HepG2 (cell line): ENCODE measurements around the gene SIK3. TPM values are rescaled to one million over a fixed set of nuclear protein-coding genes. Genes with fewer than 3 reads are reported as not detected.
A peak's percentile ranks its signal among the peaks of the same experiment; 100 is the strongest.

Source experiments
- HMG20A ChIP-seq: IDR thresholded peaks from 2 replicates; pipeline ENCODE4 v1.6.1; 2016; ENCODE audit warnings: borderline replicate concordance
- KDM3A ChIP-seq: IDR thresholded peaks from 2 replicates; pipeline ENCODE4 v1.6.1; 2018; ENCODE audit warnings: low read depth, missing compliant biosample characterization
- SOX5 ChIP-seq: IDR thresholded peaks from 2 replicates; pipeline ENCODE4 v1.6.1; 2016; ENCODE audit warnings: borderline replicate concordance
- TEAD3 ChIP-seq: optimal IDR thresholded peaks from 2 replicates; pipeline ENCODE3; 2016; ENCODE audit warnings: borderline replicate concordance
- TP53 ChIP-seq: sonication (generic); formaldehyde crosslinking; conservative IDR thresholded peaks from 2 replicates; pipeline ENCODE4 v1.4.0; 2020; ENCODE audit warnings: missing genetic modification reagents
- ZNF670 ChIP-seq: sonication (generic); formaldehyde crosslinking; IDR thresholded peaks from 2 replicates; pipeline ENCODE4 v1.8.0; 2022; ENCODE audit warnings: mild to moderate bottlenecking, missing genetic modification reagents, borderline replicate concordance
- ZNF775 ChIP-seq: sonication (generic); formaldehyde crosslinking; IDR thresholded peaks from 2 replicates; pipeline ENCODE4 v1.4.0; 2020; ENCODE audit warnings: missing genetic modification reagents, mild to moderate bottlenecking, moderate library complexity, borderline replicate concordance
- polyA plus RNA-seq, 8 experiments: library from polyadenylated mRNA; depleted of rRNA in 3 of 8; stranded (reverse) in 7 of 8; unstranded in 1 of 8; fragments of >200 nt; fragmentation: Illumina TruSeq in 4 of 8; extraction: Trizol in 4 of 8; gene quantifications; 2 replicates each; pipeline versions ENCODE4 v1.2.1 to v1.2.3, GENCODE V29; 2011 to 2016; ENCODE audit warnings: low read depth in 4 of 8, missing spikeins in 1 of 8, mixed read lengths in 1 of 8; ENCODE audit not compliant: insufficient read depth in 1 of 8
- total RNA-seq, 5 experiments: library from RNA; depleted of rRNA; stranded (reverse); fragments of >200 nt; fragmentation: Illumina TruSeq; extraction: Trizol; gene quantifications; 2 replicates each; pipeline ENCODE4 v1.2.3, GENCODE V29; 2016; ENCODE audit warnings: low read depth in 1 of 5
- TF ChIP-seq, protein P1 (sequence below): sonication (generic); formaldehyde crosslinking; IDR thresholded peaks from 2 replicates; pipeline ENCODE4 v1.5.0; 2020; ENCODE audit warnings: mild to moderate bottlenecking, missing genetic modification reagents, borderline replicate concordance
- TF ChIP-seq, protein P2 (sequence below): sonication (generic); formaldehyde crosslinking; IDR thresholded peaks from 2 replicates; pipeline ENCODE4 v1.5.0; 2020; ENCODE audit warnings: mild to moderate bottlenecking, missing genetic modification reagents
- TF ChIP-seq, protein P3 (sequence below): IDR thresholded peaks from 2 replicates; pipeline ENCODE4 v1.6.1; 2016; ENCODE audit warnings: low read depth, missing genetic modification reagents, missing compliant biosample characterization
- TF ChIP-seq, protein P4 (sequence below): IDR thresholded peaks from 2 replicates; pipeline ENCODE4 v1.6.1; 2012; ENCODE audit warnings: low read depth, low read length, improper control_type of control experiment

SIK3 gene
- total and polyA plus RNA-seq, 2 of the 13 experiments (the other 11 are each of a cell fraction or from before 2014, with no cell fraction given), result 5.7 to 9.8 TPM

DNA sequence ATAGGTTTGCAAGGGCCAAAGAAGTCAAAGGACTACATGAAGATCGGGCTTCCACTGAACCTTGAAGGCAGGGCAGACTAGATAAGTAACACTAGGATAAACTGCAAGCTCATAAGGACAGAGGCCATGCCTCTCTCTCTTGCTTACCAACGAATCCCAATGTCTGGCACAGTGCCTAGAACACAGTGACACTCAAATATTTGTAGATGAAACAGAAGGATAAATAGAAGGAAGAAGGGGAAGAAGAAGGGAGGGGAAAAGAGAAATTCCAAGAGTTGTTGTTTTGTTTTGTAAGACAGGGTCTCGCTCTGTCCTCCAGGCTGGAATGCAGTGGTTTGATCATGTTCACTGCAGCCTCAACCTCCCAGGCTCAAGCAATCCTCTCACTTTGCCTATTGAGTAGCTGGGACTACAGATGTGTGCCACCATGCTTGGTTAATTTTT, 26.9 kb downstream of the SIK3 start (continued):
- TF ChIP-seq, protein P1, sequence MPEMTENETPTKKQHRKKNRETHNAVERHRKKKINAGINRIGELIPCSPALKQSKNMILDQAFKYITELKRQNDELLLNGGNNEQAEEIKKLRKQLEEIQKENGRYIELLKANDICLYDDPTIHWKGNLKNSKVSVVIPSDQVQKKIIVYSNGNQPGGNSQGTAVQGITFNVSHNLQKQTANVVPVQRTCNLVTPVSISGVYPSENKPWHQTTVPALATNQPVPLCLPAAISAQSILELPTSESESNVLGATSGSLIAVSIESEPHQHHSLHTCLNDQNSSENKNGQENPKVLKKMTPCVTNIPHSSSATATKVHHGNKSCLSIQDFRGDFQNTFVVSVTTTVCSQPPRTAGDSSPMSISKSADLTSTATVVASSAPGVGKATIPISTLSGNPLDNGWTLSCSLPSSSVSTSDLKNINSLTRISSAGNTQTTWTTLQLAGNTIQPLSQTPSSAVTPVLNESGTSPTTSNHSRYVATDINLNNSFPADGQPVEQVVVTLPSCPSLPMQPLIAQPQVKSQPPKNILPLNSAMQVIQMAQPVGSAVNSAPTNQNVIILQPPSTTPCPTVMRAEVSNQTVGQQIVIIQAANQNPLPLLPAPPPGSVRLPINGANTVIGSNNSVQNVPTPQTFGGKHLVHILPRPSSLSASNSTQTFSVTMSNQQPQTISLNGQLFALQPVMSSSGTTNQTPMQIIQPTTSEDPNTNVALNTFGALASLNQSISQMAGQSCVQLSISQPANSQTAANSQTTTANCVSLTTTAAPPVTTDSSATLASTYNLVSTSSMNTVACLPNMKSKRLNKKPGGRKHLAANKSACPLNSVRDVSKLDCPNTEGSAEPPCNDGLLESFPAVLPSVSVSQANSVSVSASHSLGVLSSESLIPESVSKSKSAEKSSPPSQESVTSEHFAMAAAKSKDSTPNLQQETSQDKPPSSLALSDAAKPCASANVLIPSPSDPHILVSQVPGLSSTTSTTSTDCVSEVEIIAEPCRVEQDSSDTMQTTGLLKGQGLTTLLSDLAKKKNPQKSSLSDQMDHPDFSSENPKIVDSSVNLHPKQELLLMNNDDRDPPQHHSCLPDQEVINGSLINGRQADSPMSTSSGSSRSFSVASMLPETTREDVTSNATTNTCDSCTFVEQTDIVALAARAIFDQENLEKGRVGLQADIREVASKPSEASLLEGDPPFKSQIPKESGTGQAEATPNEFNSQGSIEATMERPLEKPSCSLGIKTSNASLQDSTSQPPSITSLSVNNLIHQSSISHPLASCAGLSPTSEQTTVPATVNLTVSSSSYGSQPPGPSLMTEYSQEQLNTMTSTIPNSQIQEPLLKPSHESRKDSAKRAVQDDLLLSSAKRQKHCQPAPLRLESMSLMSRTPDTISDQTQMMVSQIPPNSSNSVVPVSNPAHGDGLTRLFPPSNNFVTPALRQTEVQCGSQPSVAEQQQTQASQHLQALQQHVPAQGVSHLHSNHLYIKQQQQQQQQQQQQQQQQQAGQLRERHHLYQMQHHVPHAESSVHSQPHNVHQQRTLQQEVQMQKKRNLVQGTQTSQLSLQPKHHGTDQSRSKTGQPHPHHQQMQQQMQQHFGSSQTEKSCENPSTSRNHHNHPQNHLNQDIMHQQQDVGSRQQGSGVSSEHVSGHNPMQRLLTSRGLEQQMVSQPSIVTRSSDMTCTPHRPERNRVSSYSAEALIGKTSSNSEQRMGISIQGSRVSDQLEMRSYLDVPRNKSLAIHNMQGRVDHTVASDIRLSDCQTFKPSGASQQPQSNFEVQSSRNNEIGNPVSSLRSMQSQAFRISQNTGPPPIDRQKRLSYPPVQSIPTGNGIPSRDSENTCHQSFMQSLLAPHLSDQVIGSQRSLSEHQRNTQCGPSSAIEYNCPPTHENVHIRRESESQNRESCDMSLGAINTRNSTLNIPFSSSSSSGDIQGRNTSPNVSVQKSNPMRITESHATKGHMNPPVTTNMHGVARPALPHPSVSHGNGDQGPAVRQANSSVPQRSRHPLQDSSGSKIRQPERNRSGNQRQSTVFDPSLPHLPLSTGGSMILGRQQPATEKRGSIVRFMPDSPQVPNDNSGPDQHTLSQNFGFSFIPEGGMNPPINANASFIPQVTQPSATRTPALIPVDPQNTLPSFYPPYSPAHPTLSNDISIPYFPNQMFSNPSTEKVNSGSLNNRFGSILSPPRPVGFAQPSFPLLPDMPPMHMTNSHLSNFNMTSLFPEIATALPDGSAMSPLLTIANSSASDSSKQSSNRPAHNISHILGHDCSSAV (CRISPR knock-in tag), result no peak
- TF ChIP-seq HMG20A (CRISPR knock-in tag), result peak; percentile 54; the same call in 1 of the 2 replicates
- peak; percentile 51 for TF ChIP-seq TEAD3 (CRISPR knock-in tag)
- TF ChIP-seq, protein P2, sequence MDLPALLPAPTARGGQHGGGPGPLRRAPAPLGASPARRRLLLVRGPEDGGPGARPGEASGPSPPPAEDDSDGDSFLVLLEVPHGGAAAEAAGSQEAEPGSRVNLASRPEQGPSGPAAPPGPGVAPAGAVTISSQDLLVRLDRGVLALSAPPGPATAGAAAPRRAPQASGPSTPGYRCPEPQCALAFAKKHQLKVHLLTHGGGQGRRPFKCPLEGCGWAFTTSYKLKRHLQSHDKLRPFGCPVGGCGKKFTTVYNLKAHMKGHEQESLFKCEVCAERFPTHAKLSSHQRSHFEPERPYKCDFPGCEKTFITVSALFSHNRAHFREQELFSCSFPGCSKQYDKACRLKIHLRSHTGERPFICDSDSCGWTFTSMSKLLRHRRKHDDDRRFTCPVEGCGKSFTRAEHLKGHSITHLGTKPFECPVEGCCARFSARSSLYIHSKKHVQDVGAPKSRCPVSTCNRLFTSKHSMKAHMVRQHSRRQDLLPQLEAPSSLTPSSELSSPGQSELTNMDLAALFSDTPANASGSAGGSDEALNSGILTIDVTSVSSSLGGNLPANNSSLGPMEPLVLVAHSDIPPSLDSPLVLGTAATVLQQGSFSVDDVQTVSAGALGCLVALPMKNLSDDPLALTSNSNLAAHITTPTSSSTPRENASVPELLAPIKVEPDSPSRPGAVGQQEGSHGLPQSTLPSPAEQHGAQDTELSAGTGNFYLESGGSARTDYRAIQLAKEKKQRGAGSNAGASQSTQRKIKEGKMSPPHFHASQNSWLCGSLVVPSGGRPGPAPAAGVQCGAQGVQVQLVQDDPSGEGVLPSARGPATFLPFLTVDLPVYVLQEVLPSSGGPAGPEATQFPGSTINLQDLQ (CRISPR knock-in tag), result no peak
- TF ChIP-seq ZNF670 (CRISPR knock-in tag), result 0 out of 2 replicates have a peak, but pooled peaks have one; percentile 51
- no peak for TF ChIP-seq TP53 (CRISPR knock-in tag)
- TF ChIP-seq SOX5 (CRISPR knock-in tag), result peak; percentile 40; the same call in 1 of the 2 replicates
- no peak for TF ChIP-seq KDM3A (CRISPR knock-in tag)
- TF ChIP-seq, protein P3, sequence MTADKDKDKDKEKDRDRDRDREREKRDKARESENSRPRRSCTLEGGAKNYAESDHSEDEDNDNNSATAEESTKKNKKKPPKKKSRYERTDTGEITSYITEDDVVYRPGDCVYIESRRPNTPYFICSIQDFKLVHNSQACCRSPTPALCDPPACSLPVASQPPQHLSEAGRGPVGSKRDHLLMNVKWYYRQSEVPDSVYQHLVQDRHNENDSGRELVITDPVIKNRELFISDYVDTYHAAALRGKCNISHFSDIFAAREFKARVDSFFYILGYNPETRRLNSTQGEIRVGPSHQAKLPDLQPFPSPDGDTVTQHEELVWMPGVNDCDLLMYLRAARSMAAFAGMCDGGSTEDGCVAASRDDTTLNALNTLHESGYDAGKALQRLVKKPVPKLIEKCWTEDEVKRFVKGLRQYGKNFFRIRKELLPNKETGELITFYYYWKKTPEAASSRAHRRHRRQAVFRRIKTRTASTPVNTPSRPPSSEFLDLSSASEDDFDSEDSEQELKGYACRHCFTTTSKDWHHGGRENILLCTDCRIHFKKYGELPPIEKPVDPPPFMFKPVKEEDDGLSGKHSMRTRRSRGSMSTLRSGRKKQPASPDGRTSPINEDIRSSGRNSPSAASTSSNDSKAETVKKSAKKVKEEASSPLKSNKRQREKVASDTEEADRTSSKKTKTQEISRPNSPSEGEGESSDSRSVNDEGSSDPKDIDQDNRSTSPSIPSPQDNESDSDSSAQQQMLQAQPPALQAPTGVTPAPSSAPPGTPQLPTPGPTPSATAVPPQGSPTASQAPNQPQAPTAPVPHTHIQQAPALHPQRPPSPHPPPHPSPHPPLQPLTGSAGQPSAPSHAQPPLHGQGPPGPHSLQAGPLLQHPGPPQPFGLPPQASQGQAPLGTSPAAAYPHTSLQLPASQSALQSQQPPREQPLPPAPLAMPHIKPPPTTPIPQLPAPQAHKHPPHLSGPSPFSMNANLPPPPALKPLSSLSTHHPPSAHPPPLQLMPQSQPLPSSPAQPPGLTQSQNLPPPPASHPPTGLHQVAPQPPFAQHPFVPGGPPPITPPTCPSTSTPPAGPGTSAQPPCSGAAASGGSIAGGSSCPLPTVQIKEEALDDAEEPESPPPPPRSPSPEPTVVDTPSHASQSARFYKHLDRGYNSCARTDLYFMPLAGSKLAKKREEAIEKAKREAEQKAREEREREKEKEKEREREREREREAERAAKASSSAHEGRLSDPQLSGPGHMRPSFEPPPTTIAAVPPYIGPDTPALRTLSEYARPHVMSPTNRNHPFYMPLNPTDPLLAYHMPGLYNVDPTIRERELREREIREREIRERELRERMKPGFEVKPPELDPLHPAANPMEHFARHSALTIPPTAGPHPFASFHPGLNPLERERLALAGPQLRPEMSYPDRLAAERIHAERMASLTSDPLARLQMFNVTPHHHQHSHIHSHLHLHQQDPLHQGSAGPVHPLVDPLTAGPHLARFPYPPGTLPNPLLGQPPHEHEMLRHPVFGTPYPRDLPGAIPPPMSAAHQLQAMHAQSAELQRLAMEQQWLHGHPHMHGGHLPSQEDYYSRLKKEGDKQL, result peak; percentile 62
- TF ChIP-seq ZNF775 (CRISPR knock-in tag), result no peak
- TF ChIP-seq, protein P4, sequence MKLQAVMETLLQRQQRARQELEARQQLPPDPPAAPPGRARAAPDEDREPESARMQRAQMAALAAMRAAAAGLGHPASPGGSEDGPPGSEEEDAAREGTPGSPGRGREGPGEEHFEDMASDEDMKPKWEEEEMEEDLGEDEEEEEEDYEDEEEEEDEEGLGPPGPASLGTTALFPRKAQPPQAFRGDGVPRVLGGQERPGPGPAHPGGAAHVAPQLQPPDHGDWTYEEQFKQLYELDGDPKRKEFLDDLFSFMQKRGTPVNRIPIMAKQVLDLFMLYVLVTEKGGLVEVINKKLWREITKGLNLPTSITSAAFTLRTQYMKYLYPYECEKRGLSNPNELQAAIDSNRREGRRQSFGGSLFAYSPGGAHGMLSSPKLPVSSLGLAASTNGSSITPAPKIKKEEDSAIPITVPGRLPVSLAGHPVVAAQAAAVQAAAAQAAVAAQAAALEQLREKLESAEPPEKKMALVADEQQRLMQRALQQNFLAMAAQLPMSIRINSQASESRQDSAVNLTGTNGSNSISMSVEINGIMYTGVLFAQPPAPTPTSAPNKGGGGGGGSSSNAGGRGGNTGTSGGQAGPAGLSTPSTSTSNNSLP, result 0 out of 2 replicates have a peak, but pooled peaks have one; percentile 6
